Measurements from ENCODE around the gene SLC22A16.
A peak's percentile ranks its signal among the peaks of the same experiment; 100 is the strongest.
"Not testable (repeated sequence)": the region's sequence is repeated elsewhere in the genome, so short reads cannot be mapped to it uniquely, and the experiment has no call there.

The SLC22A16 gene

DNA sequence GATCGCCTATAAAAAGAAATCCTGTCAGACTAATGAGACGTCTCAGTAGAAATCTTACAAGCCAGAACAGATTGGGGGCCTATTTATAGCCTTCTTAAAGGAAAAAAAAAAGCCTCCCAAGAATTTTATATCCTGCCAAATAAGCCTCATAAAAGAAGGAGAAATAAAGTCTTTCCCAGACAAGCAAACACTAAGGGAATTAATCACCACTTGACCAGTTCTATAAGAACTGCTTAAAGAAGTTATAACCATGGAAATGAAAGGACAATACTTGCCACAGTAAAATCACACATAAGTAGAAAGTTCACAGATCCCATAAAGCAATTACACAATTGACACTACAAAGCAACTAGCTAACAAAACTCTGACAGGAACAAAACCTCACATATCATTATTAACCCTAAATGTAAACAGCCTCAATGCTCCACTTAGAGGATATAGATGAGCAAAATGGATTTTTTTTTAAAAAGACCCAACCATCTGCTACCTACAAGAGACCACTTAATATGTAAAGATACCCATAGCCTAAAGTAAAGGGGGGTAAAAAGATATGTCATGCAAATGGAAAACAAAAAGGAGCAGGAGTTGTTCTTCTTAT, 13.4 kb downstream of the SLC22A16 start:
- FAIRE-seq = no peak
- DNase-seq (ENCODE audit: insufficient read length, low spot score) = no peak
- TF ChIP-seq, protein P1, sequence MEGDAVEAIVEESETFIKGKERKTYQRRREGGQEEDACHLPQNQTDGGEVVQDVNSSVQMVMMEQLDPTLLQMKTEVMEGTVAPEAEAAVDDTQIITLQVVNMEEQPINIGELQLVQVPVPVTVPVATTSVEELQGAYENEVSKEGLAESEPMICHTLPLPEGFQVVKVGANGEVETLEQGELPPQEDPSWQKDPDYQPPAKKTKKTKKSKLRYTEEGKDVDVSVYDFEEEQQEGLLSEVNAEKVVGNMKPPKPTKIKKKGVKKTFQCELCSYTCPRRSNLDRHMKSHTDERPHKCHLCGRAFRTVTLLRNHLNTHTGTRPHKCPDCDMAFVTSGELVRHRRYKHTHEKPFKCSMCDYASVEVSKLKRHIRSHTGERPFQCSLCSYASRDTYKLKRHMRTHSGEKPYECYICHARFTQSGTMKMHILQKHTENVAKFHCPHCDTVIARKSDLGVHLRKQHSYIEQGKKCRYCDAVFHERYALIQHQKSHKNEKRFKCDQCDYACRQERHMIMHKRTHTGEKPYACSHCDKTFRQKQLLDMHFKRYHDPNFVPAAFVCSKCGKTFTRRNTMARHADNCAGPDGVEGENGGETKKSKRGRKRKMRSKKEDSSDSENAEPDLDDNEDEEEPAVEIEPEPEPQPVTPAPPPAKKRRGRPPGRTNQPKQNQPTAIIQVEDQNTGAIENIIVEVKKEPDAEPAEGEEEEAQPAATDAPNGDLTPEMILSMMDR (IDR thresholded peaks at IDR 0.05; ENCODE audit: insufficient read depth, missing control alignments) = no peak

DNA sequence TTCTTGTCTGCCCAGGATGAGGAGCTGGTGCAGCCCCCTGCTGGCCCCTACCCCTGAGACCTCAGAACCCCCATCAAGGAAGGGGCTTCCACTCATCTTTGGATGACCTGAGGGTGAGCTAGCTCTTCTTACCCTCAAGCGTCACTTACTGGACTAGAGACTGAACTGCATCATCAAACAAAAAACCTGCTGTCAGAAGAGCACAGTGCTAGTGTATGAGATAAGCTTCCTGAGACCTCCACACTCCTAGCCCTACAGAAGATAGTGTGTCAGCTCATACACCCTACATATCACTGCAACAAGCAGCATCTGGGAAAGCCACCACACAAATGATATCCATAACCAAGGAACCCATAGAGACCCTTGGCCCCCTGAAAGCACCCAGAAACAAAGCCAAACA, 15.0 kb downstream of the SLC22A16 start:
- FAIRE-seq = no peak

GRCh38 chr6:110459137-110459536, 17.3 kb downstream of the SLC22A16 start:
- TF ChIP-seq, protein P1 (IDR thresholded peaks at IDR 0.05; ENCODE audit: insufficient read depth, missing control alignments) = no peak
- no peak for DNase-seq (ENCODE audit: insufficient read length, low spot score)
- no peak for FAIRE-seq

More for the DNA sequence above, 15.0 kb downstream of the SLC22A16 start:
- TF ChIP-seq, protein P1 (IDR thresholded peaks at IDR 0.05; ENCODE audit: insufficient read depth, missing control alignments) = no peak
- no peak for DNase-seq (ENCODE audit: insufficient read length, low spot score)

- TF ChIP-seq, protein P1 (IDR thresholded peaks at IDR 0.05; ENCODE audit: insufficient read depth, missing control alignments) = no peak
- DNase-seq (ENCODE audit: insufficient read length, low spot score) (no peak), FAIRE-seq (no peak)
Observed at GRCh38 chr6:110458476-110458875, 17.9 kb downstream of the SLC22A16 start.

DNA sequence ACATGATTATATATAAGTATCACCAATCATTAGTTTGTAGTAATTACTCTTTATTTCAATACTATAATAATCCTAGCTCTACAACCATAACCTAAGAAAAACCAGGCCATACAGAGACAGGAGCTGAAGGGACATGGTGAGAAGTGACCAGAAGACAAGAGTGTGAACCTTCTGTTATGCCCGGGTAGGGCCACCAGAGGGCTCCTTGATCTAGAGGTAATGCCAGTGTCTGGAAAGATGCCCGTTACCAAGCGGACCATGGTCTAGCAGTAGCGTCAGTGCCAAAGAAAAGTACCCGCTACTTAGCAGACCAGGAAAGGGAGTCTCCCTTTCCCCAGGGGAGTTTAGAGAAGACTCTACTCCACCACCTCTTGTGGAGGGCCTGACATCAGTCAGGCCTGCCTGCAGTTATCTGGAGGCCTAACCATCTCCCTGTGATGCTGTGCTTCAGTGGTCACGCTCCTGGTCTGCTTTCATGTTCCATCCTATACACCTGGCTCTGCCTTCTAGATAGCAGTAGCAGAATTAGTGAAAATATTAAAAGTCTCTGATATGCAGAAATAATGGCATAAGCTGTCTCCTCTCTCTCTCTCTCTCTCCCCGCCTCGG, 18.7 kb downstream of the SLC22A16 start:
- FAIRE-seq; DNase-seq (ENCODE audit: insufficient read length, low spot score): not testable (repeated sequence)

GRCh38 chr6:110456694-110457093, 19.7 kb downstream of the SLC22A16 start:
- DNase-seq (ENCODE audit: insufficient read length, low spot score) (no peak), FAIRE-seq (no peak)
- TF ChIP-seq, protein P1 (IDR thresholded peaks at IDR 0.05; ENCODE audit: insufficient read depth, missing control alignments) = no peak

More for the DNA sequence above, 18.7 kb downstream of the SLC22A16 start:
- TF ChIP-seq, protein P1 (IDR thresholded peaks at IDR 0.05; ENCODE audit: insufficient read depth, missing control alignments) = peak; percentile 30

DNA sequence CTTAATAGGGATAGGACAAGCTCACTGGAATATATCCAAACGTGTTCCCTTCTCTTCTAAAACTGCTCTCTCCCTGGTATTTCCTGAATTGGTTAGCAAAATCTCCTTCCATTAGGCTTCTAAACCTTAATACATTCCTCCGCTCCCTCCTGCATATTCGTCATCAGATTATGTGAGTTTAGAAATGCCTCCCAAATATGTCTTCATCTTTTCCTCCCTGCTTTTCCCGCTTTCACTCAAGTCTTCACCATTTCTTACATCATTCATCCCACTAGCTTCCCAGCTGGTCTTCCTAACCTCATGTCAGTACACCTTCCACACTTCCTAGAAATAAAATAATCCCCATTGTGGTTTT, 26.9 kb downstream of the SLC22A16 start:
- FAIRE-seq (no peak), DNase-seq (ENCODE audit: insufficient read length, low spot score) (no peak)
- TF ChIP-seq, protein P1 (IDR thresholded peaks at IDR 0.05; ENCODE audit: insufficient read depth, missing control alignments) = no peak
